Upper lobe of left lung (tissue), 4 donors: Measurements from ENCODE around the gene DPF3.

Experiments used
- POLR2A ChIP-seq, 4 donors: fragments of 450-650 bp; IDR thresholded peaks; one replicate each; pipeline ENCODE4 v1.5.1; 2016 to 2017; ENCODE audit warnings: antibody characterized with exemption in 4 of 4, mild to moderate bottlenecking in 2 of 4
- POLR2AphosphoS5 ChIP-seq, 2 donors: sonication (generic); formaldehyde crosslinking; IDR thresholded peaks; one replicate each; pipeline ENCODE4 v1.5.1; 2017; ENCODE audit warnings: antibody characterized with exemption in 2 of 2
- TF ChIP-seq, protein P1 (sequence below), 6 experiments: fragments of 450-650 bp in 4 of 6; fragments of 200-600 bp in 2 of 6; sonication (generic) in 2 of 6; IDR thresholded peaks; one replicate each; pipeline ENCODE4 v1.5.1; 2016 to 2019; ENCODE audit warnings: antibody characterized with exemption in 6 of 6

DNA sequence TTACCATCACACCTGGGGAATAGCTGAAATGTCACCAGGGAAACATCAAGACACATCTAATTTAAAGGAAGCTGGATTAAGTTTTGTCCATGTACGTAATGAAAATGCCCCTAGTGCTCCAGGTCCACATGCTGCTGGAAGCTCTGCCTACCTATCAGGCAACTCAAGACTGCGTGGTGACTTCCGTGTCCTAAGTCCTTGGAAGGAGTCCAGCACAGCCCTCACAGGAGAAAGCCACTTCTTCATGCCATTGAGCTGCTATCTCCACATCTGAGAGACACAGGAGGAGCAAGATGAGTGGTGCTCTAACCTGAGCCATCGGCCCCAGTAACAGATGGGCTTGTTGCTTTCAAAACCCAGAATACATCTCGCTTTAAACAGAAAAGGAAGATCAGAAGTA lies 316.4 kb downstream of the DPF3 start:
- TF ChIP-seq POLR2A (IDR thresholded peaks at IDR 0.05) (no peak), POLR2AphosphoS5 (IDR thresholded peaks at IDR 0.05) (no peak)
- TF ChIP-seq, protein P1, sequence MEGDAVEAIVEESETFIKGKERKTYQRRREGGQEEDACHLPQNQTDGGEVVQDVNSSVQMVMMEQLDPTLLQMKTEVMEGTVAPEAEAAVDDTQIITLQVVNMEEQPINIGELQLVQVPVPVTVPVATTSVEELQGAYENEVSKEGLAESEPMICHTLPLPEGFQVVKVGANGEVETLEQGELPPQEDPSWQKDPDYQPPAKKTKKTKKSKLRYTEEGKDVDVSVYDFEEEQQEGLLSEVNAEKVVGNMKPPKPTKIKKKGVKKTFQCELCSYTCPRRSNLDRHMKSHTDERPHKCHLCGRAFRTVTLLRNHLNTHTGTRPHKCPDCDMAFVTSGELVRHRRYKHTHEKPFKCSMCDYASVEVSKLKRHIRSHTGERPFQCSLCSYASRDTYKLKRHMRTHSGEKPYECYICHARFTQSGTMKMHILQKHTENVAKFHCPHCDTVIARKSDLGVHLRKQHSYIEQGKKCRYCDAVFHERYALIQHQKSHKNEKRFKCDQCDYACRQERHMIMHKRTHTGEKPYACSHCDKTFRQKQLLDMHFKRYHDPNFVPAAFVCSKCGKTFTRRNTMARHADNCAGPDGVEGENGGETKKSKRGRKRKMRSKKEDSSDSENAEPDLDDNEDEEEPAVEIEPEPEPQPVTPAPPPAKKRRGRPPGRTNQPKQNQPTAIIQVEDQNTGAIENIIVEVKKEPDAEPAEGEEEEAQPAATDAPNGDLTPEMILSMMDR (IDR thresholded peaks at IDR 0.05) = no peak
